Measurements from ENCODE around the gene SLF2. TPM values are rescaled to one million over a fixed set of nuclear protein-coding genes. Genes with fewer than 3 reads are reported as not detected.

The SLF2 gene
- total and polyA plus RNA-seq, 9 of the 15 experiments (the other 6 are each of a cell fraction or from before 2014, with no cell fraction given) = 1.7 to 18.4 (median 7.8) TPM

DNA sequence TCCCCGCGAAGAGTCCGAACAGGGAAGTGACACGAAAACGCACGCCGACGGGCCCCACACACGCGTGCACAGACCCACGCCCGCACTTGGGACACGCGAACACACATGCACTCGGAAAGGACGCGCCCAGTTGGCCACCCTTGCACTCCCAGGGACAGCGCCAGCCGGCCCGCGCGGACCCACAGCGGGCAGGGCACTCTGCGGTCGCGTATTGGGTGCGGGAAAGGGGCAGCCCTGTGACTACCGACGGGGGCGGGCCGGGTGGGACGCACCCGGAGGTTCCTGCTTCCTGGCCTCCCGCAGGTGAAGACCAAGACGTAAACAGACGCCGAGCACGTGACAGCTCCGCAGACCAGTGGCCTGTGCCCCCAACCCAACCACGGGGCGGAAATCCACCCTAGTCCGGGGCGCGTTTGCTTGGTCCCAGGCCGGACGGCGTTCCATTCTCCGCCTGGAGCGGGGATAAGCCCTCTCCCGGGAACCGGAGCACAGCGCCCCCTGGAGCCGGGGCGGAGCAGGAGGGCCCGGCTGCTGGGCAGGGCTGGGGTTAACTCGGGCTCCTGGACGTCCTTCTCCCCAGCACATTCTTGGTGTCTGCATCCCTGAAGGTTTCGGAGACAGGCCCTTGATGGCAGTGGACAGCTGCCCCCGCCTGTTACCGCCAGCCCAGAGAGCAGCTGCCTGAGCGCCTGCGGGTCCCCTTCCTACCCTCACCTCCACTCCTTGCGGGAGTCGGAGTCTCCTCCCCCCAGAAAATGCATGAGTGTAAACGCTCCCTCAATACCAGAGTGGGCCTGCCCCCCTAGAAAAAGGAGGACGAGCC, 84.8 kb downstream of the SLF2 start (continued):
- TF ChIP-seq, protein P1, sequence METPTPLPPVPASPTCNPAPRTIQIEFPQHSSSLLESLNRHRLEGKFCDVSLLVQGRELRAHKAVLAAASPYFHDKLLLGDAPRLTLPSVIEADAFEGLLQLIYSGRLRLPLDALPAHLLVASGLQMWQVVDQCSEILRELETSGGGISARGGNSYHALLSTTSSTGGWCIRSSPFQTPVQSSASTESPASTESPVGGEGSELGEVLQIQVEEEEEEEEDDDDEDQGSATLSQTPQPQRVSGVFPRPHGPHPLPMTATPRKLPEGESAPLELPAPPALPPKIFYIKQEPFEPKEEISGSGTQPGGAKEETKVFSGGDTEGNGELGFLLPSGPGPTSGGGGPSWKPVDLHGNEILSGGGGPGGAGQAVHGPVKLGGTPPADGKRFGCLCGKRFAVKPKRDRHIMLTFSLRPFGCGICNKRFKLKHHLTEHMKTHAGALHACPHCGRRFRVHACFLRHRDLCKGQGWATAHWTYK (CRISPR knock-in tag; IDR thresholded peaks at IDR 0.05) = no peak
- TF ChIP-seq RCOR1 (IDR thresholded peaks at IDR 0.05; ENCODE audit: borderline replicate concordance in 1 of 2, low read depth in 2 of 2, low read length in 2 of 2) = peak in 1 of 2 experiments; percentile 19; a peak in 1 of 4 replicates
- TF ChIP-seq, protein P2, sequence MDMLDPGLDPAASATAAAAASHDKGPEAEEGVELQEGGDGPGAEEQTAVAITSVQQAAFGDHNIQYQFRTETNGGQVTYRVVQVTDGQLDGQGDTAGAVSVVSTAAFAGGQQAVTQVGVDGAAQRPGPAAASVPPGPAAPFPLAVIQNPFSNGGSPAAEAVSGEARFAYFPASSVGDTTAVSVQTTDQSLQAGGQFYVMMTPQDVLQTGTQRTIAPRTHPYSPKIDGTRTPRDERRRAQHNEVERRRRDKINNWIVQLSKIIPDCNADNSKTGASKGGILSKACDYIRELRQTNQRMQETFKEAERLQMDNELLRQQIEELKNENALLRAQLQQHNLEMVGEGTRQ (CRISPR knock-in tag; IDR thresholded peaks at IDR 0.05) = peak; percentile 55
- no peak for TF ChIP-seq SP1 (CRISPR knock-in tag; IDR thresholded peaks at IDR 0.05)
- TF ChIP-seq, protein P3, sequence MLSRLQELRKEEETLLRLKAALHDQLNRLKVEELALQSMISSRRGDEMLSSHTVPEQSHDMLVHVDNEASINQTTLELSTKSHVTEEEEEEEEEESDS (CRISPR knock-in tag; IDR thresholded peaks at IDR 0.05) = no peak
- TF ChIP-seq KLF16 (IDR thresholded peaks at IDR 0.05) = 0 out of 2 replicates have a peak, but pooled peaks have one; percentile 3
- TF ChIP-seq TSC22D4 (tag; IDR thresholded peaks at IDR 0.05) = no peak
- peak; percentile 76 for TF ChIP-seq CXXC5 (CRISPR knock-in tag; IDR thresholded peaks at IDR 0.05)
- 0 out of 2 replicates have a peak, but pooled peaks have one; percentile 26 for TF ChIP-seq CTBP1 (IDR thresholded peaks at IDR 0.05; ENCODE audit: borderline replicate concordance)
- no peak for TF ChIP-seq RHOXF2B (CRISPR knock-in tag; conservative IDR thresholded peaks at IDR 0.05)
- no peak for TF ChIP-seq ZNF696 (CRISPR knock-in tag; conservative IDR thresholded peaks at IDR 0.05)
- TF ChIP-seq ZNF12 (CRISPR knock-in tag; IDR thresholded peaks at IDR 0.05) = no peak
- no peak for TF ChIP-seq HDAC1 (IDR thresholded peaks at IDR 0.05)
- TF ChIP-seq U2AF1 (optimal IDR thresholded peaks at IDR 0.05; ENCODE audit: low read depth, low read length) = no peak
- no peak for TF ChIP-seq ZNF274 (IDR thresholded peaks at IDR 0.05; ENCODE audit: borderline replicate concordance, low read depth, low read length)
- TF ChIP-seq FIP1L1 (IDR thresholded peaks at IDR 0.05; ENCODE audit: low read depth, low read length, poor library complexity, severe bottlenecking) = peak; percentile 79
- TF ChIP-seq MYNN (IDR thresholded peaks at IDR 0.05) = no peak
- no peak for TF ChIP-seq MYNN (CRISPR knock-in tag; IDR thresholded peaks at IDR 0.05)
- peak; percentile 56; the same call in 1 of the 2 replicates for TF ChIP-seq ETV5 (CRISPR knock-in tag; IDR thresholded peaks at IDR 0.05; ENCODE audit: low read depth)
- TF ChIP-seq CHCHD3 (CRISPR knock-in tag; IDR thresholded peaks at IDR 0.05) = no peak
- no peak for TF ChIP-seq DNMT1 (IDR thresholded peaks at IDR 0.05)
- TF ChIP-seq PRMT5 (CRISPR knock-in tag; IDR thresholded peaks at IDR 0.05) = no peak
- TF ChIP-seq TBP (optimal IDR thresholded peaks at IDR 0.05; ENCODE audit: low read depth, low read length) = peak; percentile 43
- no peak for TF ChIP-seq HNRNPUL1 (IDR thresholded peaks at IDR 0.05; ENCODE audit: low read length)
- no peak for TF ChIP-seq SLC30A9 (CRISPR knock-in tag; IDR thresholded peaks at IDR 0.05)
- TF ChIP-seq YY1 (IDR thresholded peaks at IDR 0.05; ENCODE audit: borderline replicate concordance in 1 of 3, control insufficient read depth in 1 of 3, extremely low read depth in 1 of 3, insufficient read depth in 3 of 3, insufficient read length in 1 of 3, insufficient replicate concordance in 2 of 3, low read depth in 1 of 3, low read length in 2 of 3) = peak in 2 of 3 experiments; percentile 19 to 35
